CD4-positive, alpha-beta T cell treated with Interleukin-10 for 1 hour (primary cell): Measurements from ENCODE around the gene TLR8.
A peak's percentile ranks its signal among the peaks of the same experiment; 100 is the strongest.

Experiments
- DNase-seq: peaks from one replicate; pipeline ENCODE4 v3.0.0-alpha.2; 2020

The TLR8 gene

GRCh38 chrX:12970691-12971202 lies 64.3 kb downstream of the TLR8 start:
- peak; percentile 81 for DNase-seq

- DNase-seq = peak; percentile 51
These were observed 65.0 kb downstream of the TLR8 start for GRCh38 chrX:12971282-12972003.

DNA sequence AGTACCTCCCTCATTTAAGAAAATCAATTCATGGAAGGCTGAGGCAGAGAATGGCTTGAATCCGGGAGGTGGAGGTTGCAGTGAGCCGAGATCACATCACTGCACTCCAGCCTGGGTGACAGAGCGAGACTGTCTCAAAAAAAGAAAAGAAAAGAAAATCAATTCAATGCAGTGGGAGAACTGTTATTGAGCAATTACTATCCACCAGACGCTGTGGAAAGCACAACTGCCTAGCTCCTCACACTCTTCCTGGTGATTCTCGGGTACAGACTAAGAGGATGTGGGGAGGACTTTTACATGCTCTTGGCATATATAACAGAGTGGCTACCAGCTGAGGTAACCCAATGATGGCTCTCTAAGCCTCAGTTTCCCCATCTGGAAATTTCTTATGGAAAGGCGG lies 65.8 kb downstream of the TLR8 start:
- DNase-seq = no peak
